Stimulated activated CD4-positive, alpha-beta T cell treated with anti-CD3 and anti-CD28 coated beads, Interleukin-12 subunit alpha, Interleukin-12 subunit beta, amount 100 ng/mL, for 48 hours (primary cell): ENCODE data around the gene XYLT2.
A peak's percentile ranks its signal among the peaks of the same experiment; 100 is the strongest.
"Not testable (repeated sequence)": the region's sequence is repeated elsewhere in the genome, so short reads cannot be mapped to it uniquely, and the experiment has no call there.

Experiments
- DNase-seq, 3 donors: peaks; one replicate each; pipeline ENCODE4 v3.0.0-alpha.2; 2020; ENCODE audit warnings: low read depth in 2 of 3, low spot score in 1 of 3

The XYLT2 gene

GRCh38 chr17:50319306-50320004 lies 26.5 kb upstream of the XYLT2 start:
- no peak for DNase-seq

DNA sequence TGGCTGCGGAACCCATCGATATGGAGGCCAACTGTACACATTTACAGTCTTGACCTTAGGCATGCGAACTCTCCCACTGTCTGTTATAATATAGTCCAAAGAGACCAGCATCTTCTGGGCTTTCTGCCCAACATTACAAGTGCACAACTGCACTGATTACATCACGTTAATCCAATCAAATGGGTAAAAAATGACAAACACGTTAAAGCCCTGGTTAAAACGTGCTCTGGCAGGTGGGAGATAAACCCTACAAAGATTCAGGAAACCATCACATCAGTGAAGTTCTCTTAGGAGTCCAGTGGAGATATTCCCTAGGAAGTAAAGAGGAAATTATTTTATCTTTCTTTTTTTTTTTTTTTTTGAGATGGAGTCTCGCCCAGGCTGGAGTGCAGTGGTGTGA lies 23.7 kb upstream of the XYLT2 start:
- DNase-seq = no peak

DNA sequence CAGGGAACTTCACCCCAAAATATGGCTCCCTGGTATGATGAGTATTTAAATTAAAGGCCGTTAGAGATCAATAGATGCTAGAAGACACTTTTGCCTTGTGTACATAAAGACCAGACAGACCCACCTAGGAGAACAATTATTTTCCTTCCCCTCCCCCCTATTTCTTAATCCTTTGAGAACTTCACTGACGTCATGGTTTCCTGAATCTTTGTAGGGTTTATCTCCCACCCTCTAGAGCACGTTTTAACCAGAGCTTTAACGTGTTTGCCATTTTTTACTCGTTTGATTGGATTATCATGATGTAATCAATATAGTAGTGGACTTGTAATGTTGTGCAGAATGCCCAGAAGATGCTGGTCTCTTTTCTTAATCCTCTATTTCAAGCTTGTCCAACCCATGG lies 22.9 kb upstream of the XYLT2 start:
- no peak for DNase-seq

GRCh38 chr17:50325906-50326305 lies 20.0 kb upstream of the XYLT2 start:
- no peak for DNase-seq

GRCh38 chr17:50326831-50327364 lies 19.0 kb upstream of the XYLT2 start:
- DNase-seq = no peak

DNA sequence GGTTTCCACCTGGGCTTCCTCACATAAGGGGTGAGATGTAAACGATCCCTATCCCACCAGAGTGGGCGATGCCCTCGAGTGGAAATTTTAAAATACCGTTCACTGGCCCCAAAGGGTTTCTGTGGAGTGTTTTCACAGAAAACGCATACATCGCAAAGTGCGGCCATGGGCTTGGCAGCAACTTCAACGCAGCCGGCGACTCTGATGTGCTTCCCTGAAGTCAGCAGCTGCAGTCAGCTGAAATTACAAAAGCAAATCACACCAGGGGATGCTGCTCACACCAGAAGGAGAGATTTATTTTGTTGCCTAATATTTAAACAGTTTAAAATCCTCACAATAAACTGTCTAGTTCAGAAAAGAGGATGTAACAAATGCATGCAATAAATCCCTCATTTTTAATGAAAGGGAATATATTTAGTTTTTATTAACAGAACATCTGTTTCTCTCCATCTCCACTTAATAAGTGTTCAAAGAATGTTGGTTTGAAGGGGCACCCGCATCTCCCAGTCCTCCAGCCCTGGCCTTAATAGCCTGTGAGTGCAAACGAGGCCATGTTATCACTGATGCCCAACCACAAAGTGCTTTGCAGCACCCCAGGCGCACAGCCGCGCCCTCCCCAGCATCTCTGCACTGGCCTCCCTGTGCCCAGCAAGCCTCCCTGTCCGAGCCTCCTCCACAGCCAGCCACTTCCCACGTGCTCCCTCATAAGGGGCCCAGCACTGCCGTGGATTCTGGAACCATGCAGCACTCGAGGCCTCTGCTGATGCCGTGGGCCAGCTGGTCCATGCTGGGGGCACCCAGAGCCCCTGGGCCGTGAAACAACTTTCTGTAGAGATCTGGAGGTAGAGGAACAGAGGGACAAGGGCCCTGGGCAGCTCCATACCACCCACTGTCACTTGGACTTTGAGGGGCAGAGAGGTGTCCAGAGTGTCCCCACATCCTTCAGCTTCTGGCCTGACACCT lies 17.3 kb upstream of the XYLT2 start:
- no peak for DNase-seq

GRCh38 chr17:50329716-50330115 lies 16.2 kb upstream of the XYLT2 start:
- no peak for DNase-seq

- DNase-seq = no peak
These were observed 15.7 kb upstream of the XYLT2 start for GRCh38 chr17:50330151-50330775.

GRCh38 chr17:50331085-50331791 lies 14.7 kb upstream of the XYLT2 start:
- no peak for DNase-seq

DNA sequence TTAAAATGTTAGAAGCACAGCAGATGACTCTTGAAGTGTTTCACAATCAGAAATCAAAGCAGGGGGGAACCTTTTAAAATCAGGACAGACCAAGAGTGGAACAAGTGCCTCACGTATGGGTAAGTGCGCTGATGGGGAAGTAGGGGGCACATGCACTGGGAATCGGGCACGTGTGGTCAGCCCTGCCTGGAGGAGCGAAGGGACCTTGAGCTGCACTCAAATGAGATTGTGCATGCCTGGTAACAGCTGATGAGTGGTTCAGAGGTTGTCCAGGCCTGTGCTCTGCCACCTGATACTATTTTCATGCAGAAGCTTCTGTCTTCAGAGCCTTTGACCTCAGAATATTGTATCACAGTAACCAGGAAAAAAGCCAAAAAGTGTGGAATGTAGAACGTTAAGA lies 13.7 kb upstream of the XYLT2 start:
- no peak for DNase-seq

GRCh38 chr17:50333291-50334057 lies 12.5 kb upstream of the XYLT2 start:
- DNase-seq = not testable (repeated sequence)

DNA sequence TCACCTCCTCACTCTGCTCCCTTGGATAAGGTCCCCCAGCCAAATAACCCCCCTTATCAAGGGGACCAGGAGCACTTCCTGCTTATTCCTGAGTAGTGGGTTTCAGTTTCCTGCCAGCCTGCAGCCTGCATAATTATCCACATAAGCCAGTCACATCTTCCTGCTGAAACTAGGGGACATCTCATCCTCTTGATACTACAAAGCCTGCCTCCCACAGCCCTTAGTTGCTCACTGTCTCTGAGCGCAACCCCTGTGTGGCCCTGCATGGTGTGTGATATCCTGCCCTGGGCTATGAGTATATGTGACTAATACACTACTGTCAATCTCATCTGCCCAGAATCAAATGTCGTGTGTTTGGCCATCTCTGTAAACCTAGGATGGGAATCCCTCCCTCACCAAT lies 8.0 kb upstream of the XYLT2 start:
- DNase-seq = no peak

- no peak for DNase-seq
These were observed 7.3 kb upstream of the XYLT2 start for GRCh38 chr17:50338645-50339044.

GRCh38 chr17:50339381-50339780 lies 6.5 kb upstream of the XYLT2 start:
- DNase-seq = no peak

GRCh38 chr17:50344731-50345365 lies 1.1 kb upstream of the XYLT2 start:
- DNase-seq = no peak

- DNase-seq = peak in 2 of 3 donors; percentile 46 to 54
These were observed 589 bp downstream of the XYLT2 start for GRCh38 chr17:50346313-50347116.

DNA sequence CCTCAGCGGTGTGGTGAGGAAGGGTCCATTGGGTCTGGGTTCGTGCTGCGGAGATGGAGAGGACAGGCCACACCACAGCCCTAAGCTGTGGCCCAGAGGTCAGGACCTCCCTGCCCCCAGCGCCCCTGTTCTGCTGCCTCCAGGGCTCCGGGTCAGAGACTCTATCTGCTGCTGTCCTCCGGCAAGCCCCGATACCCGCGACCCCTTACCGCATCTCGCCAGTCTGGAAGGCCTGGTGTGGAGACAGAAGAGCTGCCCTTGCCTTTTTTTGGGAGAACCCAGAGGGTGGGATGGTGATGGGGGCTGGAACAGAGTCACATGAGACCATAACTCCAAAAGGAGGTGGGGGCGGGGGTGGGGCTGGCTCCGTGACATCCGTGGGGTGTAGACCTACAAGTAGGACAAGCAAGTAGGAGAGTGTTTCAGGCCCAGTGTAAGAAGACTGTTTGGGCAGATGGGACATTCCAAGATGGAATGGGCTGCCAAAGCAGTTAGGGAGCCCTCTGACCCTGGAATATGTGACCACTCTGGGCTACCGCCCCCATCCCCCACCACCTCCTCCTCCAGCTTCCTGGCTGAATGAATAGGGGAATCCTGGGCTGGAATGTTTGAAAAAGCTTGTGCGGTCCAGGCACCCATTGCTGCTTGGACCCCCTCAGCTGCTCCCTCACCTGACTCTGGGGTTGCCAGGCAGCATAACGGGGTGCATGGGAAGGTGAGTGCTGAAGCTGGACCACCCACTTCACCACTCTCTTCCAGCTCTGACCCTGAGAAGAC lies 1.4 kb downstream of the XYLT2 start:
- DNase-seq = no peak

DNA sequence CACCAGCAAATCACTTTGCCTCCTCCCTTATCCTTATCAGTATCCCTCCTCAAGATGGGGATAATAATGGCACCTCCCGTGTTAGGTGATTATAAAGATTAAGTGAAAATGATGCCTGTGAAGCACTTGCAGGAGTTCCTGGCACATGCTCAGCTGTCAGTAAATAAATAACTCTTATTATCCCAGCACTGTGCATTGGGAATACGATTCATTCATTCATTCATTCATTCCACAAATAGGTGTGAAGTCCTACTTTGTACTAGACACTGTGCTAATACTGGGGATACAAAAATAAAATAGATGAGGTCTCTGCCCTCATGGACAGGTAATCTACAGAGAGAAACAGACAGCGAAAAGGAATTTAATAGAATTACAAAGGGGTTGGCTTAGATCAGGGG lies 2.0 kb downstream of the XYLT2 start:
- no peak for DNase-seq
